Stimulated activated naive CD8-positive, alpha-beta T cell treated with anti-CD3 and anti-CD28 coated beads, Interleukin-15, amount 100 ng/mL, for 72 hours (primary cell): ENCODE measurements around the gene CTLA4.

Experiments used
- ATAC-seq: fragments of 150-1000 bp; cut with Tn5 transposase; 2 replicates; pipeline ENCODE4 v1.10.0; 2021; ENCODE audit warnings: mild to moderate bottlenecking, moderate library complexity
- DNase-seq, 2 donors: peaks; one replicate each; pipeline ENCODE4 v3.0.0; 2021 to 2022
- H3K27ac Mint-ChIP-seq, 2 donors: one replicate each; pipeline ENCODE4 v1.8.0; 2022; ENCODE audit warnings: mild to moderate bottlenecking in 2 of 2, mixed read lengths in 2 of 2, moderate library complexity in 2 of 2
- H3K27me3 Mint-ChIP-seq: one replicate; pipeline ENCODE4 v1.8.0; 2022; ENCODE audit warnings: mixed read lengths
- H3K4me1 Mint-ChIP-seq: one replicate; pipeline ENCODE4 v1.8.0; 2022; ENCODE audit warnings: mild to moderate bottlenecking, mixed read lengths
- H3K4me3 Mint-ChIP-seq, 2 donors: one replicate each; pipeline ENCODE4 v1.8.0; 2022; ENCODE audit warnings: mild to moderate bottlenecking in 2 of 2, mixed read lengths in 2 of 2, moderate library complexity in 1 of 2
- H3K9me3 Mint-ChIP-seq, 2 donors: one replicate each; pipeline ENCODE4 v1.8.0; 2022; ENCODE audit warnings: mixed read lengths in 2 of 2

The CTLA4 gene

DNA sequence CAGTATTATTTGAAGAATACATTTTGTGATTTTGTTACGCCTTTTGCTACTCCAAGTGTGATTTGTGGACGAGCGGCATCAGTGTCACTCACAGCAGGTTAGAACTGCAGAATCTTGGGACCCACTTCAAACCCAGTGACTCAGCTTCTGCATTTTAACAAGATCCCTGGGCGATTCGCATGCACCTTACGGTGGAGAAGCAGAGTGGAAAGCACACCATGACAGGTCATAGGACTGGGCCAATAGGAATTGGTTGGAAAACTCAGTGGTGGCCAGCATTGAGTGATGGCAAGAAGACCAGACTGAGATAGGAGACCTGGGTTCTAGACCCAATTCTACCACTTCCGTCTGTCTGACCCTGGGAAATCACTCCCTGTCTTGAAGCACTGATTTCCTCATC, 26.3 kb downstream of the CTLA4 start:
- H3K27me3 Mint-ChIP-seq = no peaks in the 10 kb centered on the region
- H3K9me3 Mint-ChIP-seq = peaks cover 0 to 4% of the 10 kb centered on the region in 2 donors
- peak overlapping the region; percentile 78 to 97 for H3K27ac Mint-ChIP-seq
- DNase-seq = no peak
- ATAC-seq = no peak
- peaks cover 86% of the 10 kb centered on the region for H3K4me1 Mint-ChIP-seq
- H3K4me3 Mint-ChIP-seq = peak overlapping the region in 1 of 2 donors; percentile 1

DNA sequence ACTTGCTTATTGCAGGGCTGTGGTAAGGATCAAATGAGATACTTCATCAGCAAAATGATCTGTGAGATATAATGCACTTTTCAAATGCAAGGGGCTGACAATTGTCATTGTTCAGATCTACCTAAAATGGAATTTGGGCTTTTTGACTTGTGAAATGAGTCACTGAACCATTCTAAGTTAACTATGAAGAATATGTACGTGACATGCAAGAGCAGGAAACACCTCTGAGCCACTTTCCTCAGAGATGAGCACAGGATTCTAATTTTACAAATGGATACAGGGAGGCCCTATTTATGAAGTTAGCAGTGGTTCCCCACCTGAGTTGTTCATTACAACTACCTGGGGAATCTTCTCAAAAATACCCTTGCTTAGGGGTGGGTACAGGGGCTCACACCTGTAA, 26.7 kb downstream of the CTLA4 start:
- Mint-ChIP-seq H3K4me1 (peaks cover 88% of the 10 kb centered on the region), H3K27me3 (no peaks in the 10 kb centered on the region), H3K4me3 (peak overlapping the region; percentile 1 to 44), H3K27ac (peak overlapping the region; percentile 78 to 97), H3K9me3 (peaks cover 0 to 4% of the 10 kb centered on the region in 2 donors)
- DNase-seq = peak in 1 of 2 donors; percentile 30
- ATAC-seq = peak; percentile 73

DNA sequence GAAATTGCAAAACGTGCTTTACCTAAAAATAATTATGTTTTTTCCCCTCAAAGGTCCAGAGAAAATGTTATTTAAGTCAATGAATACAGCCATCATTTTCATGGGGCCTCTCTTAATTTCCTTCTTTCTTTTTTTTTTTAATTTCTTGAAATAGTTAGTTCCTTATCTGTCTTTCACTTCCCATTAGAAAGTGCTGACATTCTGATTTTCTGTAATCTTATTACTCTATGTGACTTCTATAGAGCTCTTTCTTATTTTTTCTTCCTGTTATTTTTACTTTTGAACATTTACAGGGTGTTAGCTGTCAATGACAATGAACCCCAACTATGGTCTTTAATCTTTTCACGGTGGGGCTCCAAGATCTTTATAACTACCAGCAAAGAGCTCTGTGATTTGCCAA, 30.0 kb downstream of the CTLA4 start:
- H3K27me3 Mint-ChIP-seq = no peaks in the 10 kb centered on the region
- DNase-seq (no peak), ATAC-seq (no peak)
- peak overlapping the region in 1 of 2 donors; percentile 37 for H3K27ac Mint-ChIP-seq
- H3K4me3 Mint-ChIP-seq = no peak overlapping the region
- H3K9me3 Mint-ChIP-seq = peaks cover 16 to 22% of the 10 kb centered on the region in 2 donors
- peaks cover 59% of the 10 kb centered on the region for H3K4me1 Mint-ChIP-seq

DNA sequence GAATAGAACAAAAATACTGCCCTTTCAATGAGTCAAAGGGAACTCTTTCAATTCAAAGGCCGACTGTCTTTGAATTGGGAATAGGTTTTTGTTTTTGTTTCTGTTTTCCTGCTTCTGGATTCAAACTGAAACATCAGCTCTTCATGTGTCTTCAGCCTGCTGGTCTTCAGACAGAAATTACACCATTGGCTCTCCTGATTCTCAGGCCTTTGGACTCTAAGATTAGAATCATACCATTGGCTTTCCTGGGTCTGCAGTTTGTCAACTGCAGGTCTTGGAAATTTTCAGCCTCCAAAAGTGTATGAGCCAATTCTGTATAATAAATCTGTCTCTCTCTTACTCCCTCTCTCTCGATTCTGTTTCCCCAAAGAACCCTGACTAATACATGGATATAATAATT, 31.1 kb downstream of the CTLA4 start:
- DNase-seq (no peak), ATAC-seq (no peak)
- Mint-ChIP-seq H3K27ac (no peak overlapping the region), H3K9me3 (peaks cover 16 to 22% of the 10 kb centered on the region in 2 donors), H3K4me3 (no peak overlapping the region), H3K4me1 (peaks cover 53% of the 10 kb centered on the region), H3K27me3 (no peaks in the 10 kb centered on the region)

DNA sequence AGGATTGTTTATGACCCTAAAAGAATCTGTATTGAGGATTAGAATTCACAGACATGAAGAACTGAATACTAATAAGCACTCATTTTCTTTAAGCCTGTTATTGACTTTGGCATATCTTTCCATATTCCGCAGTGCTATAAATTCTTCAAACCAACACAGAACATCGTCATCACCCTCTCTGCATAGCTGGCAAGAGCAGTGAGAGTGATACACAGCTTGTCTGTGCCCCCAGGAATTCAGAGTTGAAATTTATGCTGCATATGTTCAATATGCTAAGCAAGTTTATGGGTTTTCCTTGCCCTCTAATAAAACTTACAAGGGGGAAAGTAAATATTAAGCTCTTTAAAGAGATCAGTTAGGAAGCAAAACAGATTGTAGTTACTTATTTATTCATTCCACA, 32.7 kb downstream of the CTLA4 start:
- DNase-seq = no peak
- no peak overlapping the region for H3K4me3 Mint-ChIP-seq
- no peak overlapping the region for H3K27ac Mint-ChIP-seq
- no peaks in the 10 kb centered on the region for H3K27me3 Mint-ChIP-seq
- peaks cover 16 to 22% of the 10 kb centered on the region in 2 donors for H3K9me3 Mint-ChIP-seq
- ATAC-seq = no peak
- H3K4me1 Mint-ChIP-seq = peaks cover 37% of the 10 kb centered on the region

DNA sequence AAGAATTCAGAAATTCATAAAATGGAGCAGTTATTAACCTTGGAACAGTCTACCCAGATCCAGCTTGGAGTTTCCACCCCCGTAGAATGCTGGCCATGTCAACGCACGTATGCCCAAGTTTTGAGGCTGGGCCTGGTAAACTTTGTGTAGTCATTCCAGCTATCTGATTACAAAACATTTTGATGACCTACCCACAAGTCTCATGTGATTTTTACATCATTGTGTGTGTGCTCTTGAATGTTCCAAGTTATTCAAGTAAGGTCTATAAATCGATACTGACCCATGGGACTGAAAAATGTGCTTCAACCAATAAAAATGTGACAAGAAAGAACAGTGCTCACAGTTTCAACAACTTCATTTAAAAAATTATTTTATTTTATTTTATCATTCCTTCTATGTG, 36.5 kb downstream of the CTLA4 start:
- peaks cover 15% of the 10 kb centered on the region for H3K4me1 Mint-ChIP-seq
- no peaks in the 10 kb centered on the region for H3K27me3 Mint-ChIP-seq
- DNase-seq (no peak), ATAC-seq (no peak)
- no peak overlapping the region for H3K27ac Mint-ChIP-seq
- H3K4me3 Mint-ChIP-seq = no peak overlapping the region
- peaks cover 12 to 22% of the 10 kb centered on the region in 2 donors for H3K9me3 Mint-ChIP-seq

DNA sequence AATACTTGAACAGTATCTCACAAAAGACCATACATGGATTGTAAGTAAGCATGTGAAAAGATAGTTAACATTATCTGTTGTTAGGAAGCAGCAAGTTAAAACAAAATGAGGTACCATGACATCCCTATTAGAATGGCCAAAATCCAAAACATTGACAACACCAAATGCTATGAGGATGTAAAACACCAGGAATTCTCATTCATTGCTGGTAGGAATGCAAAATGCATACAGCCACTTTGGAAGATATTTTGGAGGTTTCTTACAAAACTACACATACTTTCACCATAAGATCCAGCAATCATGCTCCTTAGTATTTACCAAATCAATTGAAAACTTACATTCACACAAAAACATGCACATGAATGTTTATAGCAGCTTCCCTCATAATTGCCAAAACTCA, 38.1 kb downstream of the CTLA4 start:
- Mint-ChIP-seq H3K4me1 (peaks cover 22% of the 10 kb centered on the region), H3K9me3 (peaks cover 10 to 19% of the 10 kb centered on the region in 2 donors), H3K4me3 (no peak overlapping the region), H3K27ac (no peak overlapping the region), H3K27me3 (no peaks in the 10 kb centered on the region)
- no peak for DNase-seq
- no peak for ATAC-seq

DNA sequence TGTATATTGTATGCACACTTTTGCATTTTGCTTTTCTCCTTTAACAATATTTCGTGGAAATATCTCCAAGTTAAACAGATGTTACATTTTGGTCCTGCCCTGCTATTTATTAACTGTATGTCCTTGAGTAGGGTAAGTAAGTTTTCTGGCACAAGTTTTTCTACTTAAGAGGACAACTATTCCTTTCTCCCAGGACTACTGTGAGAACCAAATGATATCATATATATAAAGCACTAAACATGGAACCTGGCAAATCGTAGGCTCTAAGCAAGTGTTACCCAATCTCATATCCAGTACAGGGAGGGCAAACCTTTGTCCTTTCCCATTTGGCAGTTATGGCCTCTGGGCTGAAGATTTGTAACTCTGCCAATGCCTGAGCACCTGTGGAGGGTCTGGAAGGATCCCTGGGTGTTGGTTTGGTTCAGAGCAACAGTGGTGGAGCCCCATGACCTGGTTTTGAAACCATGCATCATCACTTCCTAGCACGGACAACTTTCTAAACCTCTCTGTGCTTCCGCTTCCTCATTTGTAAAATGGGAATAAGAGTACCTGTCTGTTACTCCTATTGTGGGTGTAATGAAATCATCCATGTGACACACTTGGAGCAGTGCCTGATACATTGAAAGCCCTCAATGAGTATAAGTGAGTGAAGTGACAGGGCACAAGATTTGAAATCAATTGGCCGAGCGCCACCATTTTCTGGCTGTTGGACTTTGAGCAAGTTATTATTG, 40.7 kb downstream of the CTLA4 start:
- no peak overlapping the region for H3K4me3 Mint-ChIP-seq
- H3K27ac Mint-ChIP-seq = no peak overlapping the region
- H3K4me1 Mint-ChIP-seq = peaks cover 22% of the 10 kb centered on the region
- ATAC-seq (no peak), DNase-seq (no peak)
- H3K9me3 Mint-ChIP-seq = no peaks in the 10 kb centered on the region
- no peaks in the 10 kb centered on the region for H3K27me3 Mint-ChIP-seq

DNA sequence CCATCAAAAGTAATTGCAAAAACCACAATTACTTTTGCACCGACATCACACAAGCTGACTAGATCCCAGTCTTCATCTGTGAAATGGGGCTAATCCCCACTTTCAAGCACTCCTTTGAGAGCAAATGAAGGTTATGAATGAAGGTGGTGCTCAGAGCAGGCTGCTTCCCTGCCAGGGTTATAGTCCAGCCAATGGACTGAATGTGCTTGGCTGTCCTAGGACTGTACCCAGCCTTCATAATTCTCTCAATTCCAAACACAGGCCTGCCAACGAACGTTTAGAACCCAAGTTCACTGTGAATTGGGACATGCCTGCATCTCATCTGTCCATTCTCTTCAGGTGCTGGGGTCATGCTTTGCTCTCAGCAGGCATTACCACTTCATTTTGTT, 41.2 kb downstream of the CTLA4 start:
- H3K9me3 Mint-ChIP-seq = no peaks in the 10 kb centered on the region
- H3K4me3 Mint-ChIP-seq = no peak overlapping the region
- H3K27ac Mint-ChIP-seq = no peak overlapping the region
- no peak for DNase-seq
- no peak for ATAC-seq
- H3K27me3 Mint-ChIP-seq = no peaks in the 10 kb centered on the region
- peaks cover 24% of the 10 kb centered on the region for H3K4me1 Mint-ChIP-seq

DNA sequence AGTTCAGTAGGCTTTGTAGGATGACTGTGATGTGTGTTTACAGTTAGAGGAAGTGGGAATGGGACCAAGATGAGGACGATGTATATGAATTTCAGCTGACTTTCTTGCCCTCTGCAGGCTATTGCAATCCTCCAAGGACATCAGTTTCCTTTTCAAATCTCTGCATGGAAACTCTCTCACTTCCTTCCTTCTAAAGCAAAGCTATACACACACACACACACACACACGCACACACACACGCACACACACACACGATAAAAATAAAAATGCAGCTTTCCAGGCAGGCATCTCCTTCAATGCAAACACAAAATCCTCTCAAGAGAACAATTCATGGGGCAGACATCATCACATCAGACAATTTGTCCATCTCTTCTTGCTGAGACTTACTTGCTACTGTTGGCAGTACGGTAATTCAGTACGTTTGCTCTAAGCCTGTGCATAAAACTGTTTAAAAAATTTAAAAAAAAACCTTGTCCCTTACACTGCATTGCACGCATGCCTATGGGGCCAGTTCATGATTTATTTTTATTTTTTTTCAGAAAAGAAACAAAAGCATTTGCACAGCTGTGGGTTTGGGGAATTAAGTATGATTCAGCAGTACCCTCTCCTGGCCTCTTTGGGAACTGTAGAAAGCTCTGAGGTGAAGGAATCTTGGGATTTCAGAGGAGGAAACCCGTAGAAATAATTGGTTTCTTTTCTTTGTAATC, 41.8 kb downstream of the CTLA4 start:
- Mint-ChIP-seq H3K4me3 (peak overlapping the region; percentile 14 to 46), H3K27ac (no peak overlapping the region), H3K4me1 (peaks cover 30% of the 10 kb centered on the region), H3K27me3 (no peaks in the 10 kb centered on the region), H3K9me3 (no peaks in the 10 kb centered on the region)
- peak in 1 of 2 donors; percentile 19 for DNase-seq
- ATAC-seq = peak; percentile 55

DNA sequence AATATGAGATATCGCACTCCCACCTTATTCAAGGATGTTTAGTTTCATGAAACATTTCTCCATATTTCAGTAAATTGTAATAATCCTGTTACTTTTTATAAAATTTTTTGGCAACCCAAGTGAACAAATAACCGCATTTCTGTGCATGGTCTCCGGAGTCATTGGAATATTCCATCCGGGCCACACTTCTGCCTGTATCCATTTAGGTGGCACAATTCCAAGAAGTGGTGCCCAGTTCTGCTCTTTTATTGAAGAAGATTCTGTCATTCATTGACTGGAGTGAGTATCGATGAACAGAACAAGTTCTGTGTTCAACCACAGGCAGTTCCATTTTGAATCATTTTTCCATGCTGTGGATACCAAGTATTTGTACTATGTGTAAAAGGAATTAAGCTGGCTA, 42.4 kb downstream of the CTLA4 start:
- DNase-seq (no peak), ATAC-seq (peak; percentile 81)
- Mint-ChIP-seq H3K27ac (peak overlapping the region in 1 of 2 donors; percentile 12), H3K9me3 (no peaks in the 10 kb centered on the region), H3K4me3 (peak overlapping the region; percentile 11 to 46), H3K4me1 (peaks cover 36% of the 10 kb centered on the region), H3K27me3 (no peaks in the 10 kb centered on the region)

DNA sequence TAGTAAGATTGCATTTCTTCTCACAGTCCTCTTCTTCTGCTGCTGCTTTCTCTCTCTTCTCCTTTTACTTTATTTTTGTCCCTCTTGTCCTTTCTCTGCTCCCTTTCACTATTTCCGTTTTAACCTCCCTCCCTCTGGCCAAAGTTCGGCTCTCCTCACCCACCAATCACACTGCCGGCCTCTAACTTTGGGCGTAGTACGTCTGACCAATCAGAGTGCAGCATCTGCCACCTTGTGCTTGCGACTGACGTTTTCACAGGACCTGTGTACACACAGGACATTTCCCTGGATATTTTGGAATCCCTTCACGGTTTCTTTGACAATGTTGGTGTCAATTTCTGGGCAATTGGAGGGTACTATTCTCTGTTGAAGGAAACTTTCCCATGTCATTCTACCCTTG, 46.4 kb downstream of the CTLA4 start:
- Mint-ChIP-seq H3K27me3 (peaks cover 7% of the 10 kb centered on the region), H3K4me1 (peaks cover 51% of the 10 kb centered on the region), H3K27ac (no peak overlapping the region), H3K9me3 (no peaks in the 10 kb centered on the region), H3K4me3 (no peak overlapping the region)
- ATAC-seq = no peak
- no peak for DNase-seq

DNA sequence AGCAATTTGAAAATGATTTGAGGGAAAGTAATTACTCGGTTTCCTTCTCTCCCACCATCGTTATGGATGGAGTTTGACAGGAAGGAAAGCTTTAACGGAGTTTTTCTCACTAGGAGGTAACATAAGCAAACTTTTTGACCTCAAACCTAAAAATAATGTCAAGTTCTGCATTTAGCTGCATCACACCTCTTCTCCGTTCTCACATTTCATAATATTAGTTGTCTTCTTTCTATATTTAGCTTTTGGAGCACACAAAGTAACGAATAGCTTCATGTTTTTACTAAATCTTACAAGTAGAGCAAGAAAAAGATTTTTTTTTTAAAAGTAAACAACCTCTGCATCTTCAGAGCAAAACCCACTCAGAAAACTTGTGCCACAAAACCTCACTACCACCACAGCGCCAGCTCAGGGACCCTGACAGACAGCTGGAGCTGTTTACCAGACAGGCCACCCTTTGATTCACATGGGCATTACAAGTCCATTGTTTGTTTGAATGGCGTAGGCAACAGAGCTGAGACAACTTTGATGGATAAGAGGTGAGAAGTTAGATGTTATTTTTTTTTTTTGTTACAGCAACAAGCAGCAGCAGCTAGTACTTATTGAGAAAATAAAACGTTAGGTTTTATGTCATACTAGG, 47.1 kb downstream of the CTLA4 start:
- H3K27me3 Mint-ChIP-seq = peaks cover 7% of the 10 kb centered on the region
- peaks cover 44% of the 10 kb centered on the region for H3K4me1 Mint-ChIP-seq
- DNase-seq (no peak), ATAC-seq (no peak)
- H3K27ac Mint-ChIP-seq = no peak overlapping the region
- H3K9me3 Mint-ChIP-seq = no peaks in the 10 kb centered on the region
- no peak overlapping the region for H3K4me3 Mint-ChIP-seq

DNA sequence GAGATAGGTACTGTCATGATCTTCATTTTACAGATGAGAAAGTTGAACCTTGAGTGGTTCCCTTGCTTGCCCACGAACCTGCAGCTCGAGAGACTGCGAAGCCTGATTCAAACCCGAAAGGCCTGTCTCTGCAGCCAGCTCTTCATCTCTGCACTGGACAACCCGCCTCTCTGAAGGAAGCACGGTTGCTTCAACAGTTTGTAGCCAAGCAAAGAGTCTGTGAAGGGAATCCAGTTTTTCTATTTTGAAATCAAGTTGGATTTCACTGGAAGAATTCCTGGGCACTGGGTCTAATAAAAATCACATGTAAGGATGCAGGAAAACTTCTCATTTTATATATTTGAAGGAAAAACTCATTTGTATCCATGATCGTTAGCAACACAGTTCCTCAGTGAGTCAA, 47.7 kb downstream of the CTLA4 start:
- H3K4me1 Mint-ChIP-seq = peaks cover 40% of the 10 kb centered on the region

DNA sequence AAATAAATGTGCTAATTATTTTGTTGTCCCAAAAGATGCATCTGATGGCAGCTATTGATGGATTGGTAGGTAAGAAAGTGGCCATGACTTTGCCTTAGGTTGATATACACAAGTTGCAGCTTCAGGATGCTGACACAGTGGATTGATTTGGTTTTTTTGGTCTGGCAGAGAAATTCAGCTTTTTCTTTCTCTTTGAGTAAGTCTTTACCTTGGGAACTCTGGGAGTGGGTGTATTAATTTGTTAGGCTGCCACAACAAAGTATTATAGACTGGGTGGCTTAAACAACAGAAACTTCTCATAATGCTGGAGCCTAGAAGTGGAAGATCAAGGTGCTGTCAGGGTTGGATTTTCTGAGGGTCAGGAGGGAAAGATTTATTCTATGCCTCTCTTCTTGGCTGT, 49.2 kb downstream of the CTLA4 start:
- no peak for ATAC-seq
- Mint-ChIP-seq H3K27me3 (peaks cover 7% of the 10 kb centered on the region), H3K27ac (peak overlapping the region; percentile 1 to 5), H3K9me3 (no peaks in the 10 kb centered on the region), H3K4me1 (peaks cover 37% of the 10 kb centered on the region), H3K4me3 (no peak overlapping the region)
- DNase-seq = no peak

More for the DNA sequence above, 47.7 kb downstream of the CTLA4 start:
- no peaks in the 10 kb centered on the region for H3K9me3 Mint-ChIP-seq
- peaks cover 7% of the 10 kb centered on the region for H3K27me3 Mint-ChIP-seq
- no peak overlapping the region for H3K4me3 Mint-ChIP-seq
- ATAC-seq = no peak
- no peak for DNase-seq
- no peak overlapping the region for H3K27ac Mint-ChIP-seq

DNA sequence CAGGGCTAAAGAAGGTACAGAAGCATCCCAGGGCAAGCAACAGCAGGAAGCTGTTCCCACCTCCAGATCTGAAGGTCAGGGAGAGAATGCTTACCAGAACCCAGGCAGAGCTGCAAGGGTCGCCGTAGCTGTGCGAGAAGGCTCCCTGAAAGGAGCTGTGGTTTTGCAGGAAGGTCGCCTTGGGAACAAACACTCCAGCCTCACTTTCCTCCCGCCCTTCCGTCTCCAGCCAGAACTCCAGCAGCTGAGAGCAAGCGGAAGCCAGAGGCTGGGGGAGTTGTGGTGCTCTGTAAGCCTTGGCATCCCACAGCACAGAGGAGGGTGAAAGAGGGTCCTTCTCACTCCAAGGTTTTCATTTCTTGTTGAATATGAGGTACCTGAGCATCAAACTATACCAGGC, 50.7 kb downstream of the CTLA4 start:
- H3K4me3 Mint-ChIP-seq = no peak overlapping the region
- H3K27me3 Mint-ChIP-seq = peaks cover 7% of the 10 kb centered on the region
- H3K9me3 Mint-ChIP-seq = no peaks in the 10 kb centered on the region
- ATAC-seq = no peak
- peaks cover 37% of the 10 kb centered on the region for H3K4me1 Mint-ChIP-seq
- DNase-seq = no peak
- no peak overlapping the region for H3K27ac Mint-ChIP-seq
